ENCODE data around the gene ZNF557.

The ZNF557 gene

GRCh38 chr19:7098701-7099596, 29.4 kb downstream of the ZNF557 start:
- TF ChIP-seq CTCF (IDR thresholded peaks at IDR 0.05; ENCODE audit: low read depth, low read length) = no peak

GRCh38 chr19:7099597-7099921, 30.1 kb downstream of the ZNF557 start:
- no peak for TF ChIP-seq CTCF (IDR thresholded peaks at IDR 0.05; ENCODE audit: low read depth, low read length)
- peak overlapping the region; percentile 75 for H3K4me3 ChIP-seq (ENCODE audit: low read depth, low read length)

More at GRCh38 chr19:7098701-7099596, 29.4 kb downstream of the ZNF557 start:
- peak overlapping the region; percentile 75 for H3K4me3 ChIP-seq (ENCODE audit: low read depth, low read length)

GRCh38 chr19:7101498-7102253, 32.2 kb downstream of the ZNF557 start:
- TF ChIP-seq CTCF (IDR thresholded peaks at IDR 0.05; ENCODE audit: low read depth, low read length) = no peak

DNA sequence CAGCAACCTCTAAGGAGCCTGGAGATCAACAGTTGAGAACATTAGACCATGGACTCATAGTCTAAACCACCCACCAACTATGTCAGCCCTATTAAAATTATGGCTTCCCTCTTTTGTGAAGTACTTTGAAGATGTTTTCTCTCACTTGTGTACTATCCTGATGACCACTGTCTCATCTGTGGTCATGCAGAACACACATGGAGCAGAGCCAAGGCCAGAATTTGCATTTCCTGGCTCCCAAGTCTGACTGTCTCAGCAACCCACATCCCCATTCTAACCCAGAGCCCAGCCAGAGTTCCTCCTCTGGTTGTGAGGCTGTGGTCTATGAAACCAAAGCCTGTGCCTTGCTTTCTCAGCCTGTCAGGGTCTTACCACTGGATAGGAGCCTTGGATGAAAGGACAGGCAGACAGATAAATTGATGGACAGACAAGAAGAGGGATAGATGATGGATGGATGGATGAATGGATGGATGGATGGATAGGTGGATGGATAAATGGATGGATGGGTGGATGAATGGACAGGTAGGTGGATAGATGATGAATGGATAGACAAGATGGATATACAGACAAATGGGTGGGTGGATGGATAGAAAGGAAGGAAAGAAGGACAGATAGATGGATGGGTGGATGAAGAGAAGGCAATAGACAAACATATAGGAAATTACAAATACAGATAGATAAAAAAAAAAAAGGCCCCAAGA, 35.4 kb downstream of the ZNF557 start:
- TF ChIP-seq CTCF (IDR thresholded peaks at IDR 0.05; ENCODE audit: low read depth, low read length) = no peak
- no peak overlapping the region for H3K4me3 ChIP-seq (ENCODE audit: low read depth, low read length)

More at GRCh38 chr19:7101498-7102253, 32.2 kb downstream of the ZNF557 start:
- H3K4me3 ChIP-seq (ENCODE audit: low read depth, low read length) = no peak overlapping the region

GRCh38 chr19:7106711-7107657, 37.5 kb downstream of the ZNF557 start:
- H3K4me3 ChIP-seq (ENCODE audit: low read depth, low read length) = no peak overlapping the region
- no peak for TF ChIP-seq CTCF (IDR thresholded peaks at IDR 0.05; ENCODE audit: low read depth, low read length)

DNA sequence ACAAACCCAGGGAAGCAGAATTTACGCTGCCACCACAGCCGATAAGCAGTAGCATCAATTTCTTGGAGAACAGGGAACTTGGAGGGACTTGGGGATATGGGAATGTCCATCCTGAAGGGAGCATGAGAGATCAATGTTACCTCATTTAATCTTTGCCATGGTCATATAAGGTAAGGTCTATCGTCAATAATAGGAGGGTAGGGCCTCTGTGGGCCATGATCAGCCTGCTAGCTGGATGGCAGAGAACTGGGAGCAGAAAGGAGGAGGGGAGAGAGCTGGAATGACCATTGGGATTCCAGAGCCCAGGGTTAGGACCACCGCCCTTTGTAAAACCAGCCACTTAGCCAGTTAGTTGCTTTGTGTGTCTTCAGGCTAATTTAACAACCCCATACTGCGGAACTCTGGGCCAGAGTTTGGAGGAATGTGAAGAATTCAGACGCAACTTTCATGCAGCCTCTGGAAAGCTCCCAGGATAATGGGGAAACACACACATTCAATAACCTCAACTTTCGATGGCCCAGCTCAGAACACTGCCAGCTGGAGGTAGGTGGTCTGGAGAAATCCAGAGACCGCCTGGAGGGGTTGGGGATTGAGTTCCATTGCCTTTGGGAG, 40.3 kb downstream of the ZNF557 start:
- TF ChIP-seq CTCF (IDR thresholded peaks at IDR 0.05; ENCODE audit: low read depth, low read length) = no peak

More for the DNA sequence above, 40.3 kb downstream of the ZNF557 start:
- no peak overlapping the region for H3K4me3 ChIP-seq (ENCODE audit: low read depth, low read length)

Measured in WI38 (cell line).